Prostate gland (tissue), 2 donors: ENCODE measurements around the gene PIP5K1B.

Source experiments
- CTCF ChIP-seq, 4 experiments: fragments of 200-600 bp in 2 of 4; fragments of 450-650 bp in 2 of 4; sonication (generic) in 2 of 4; IDR thresholded peaks; 1 replicate in 3 of 4; 2 replicates in 1 of 4; pipeline ENCODE4 v1.5.1; 2016 to 2019; ENCODE audit warnings: antibody characterized with exemption in 4 of 4, mild to moderate bottlenecking in 2 of 4, moderate library complexity in 2 of 4
- POLR2A ChIP-seq: fragments of 450-650 bp; IDR thresholded peaks from one replicate; pipeline ENCODE4 v1.6.1; 2016; ENCODE audit warnings: antibody characterized with exemption, mild to moderate bottlenecking

- TF ChIP-seq CTCF (IDR thresholded peaks at IDR 0.05) (no peak), POLR2A (no peak)
Observed at GRCh38 chr9:68841276-68842052, 136.4 kb downstream of the PIP5K1B start.
